CD8-positive, alpha-beta memory T cell (primary cell): ENCODE measurements around the gene RALB. TPM values are rescaled to one million over a fixed set of nuclear protein-coding genes. Genes with fewer than 3 reads are reported as not detected.
"Not testable (repeated sequence)": the region's sequence is repeated elsewhere in the genome, so short reads cannot be mapped to it uniquely, and the experiment has no call there.

Experiments used
- CTCF ChIA-PET: fragments of 350-600 bp; sonication (Branson Sonifier 250); formaldehyde crosslinking; loops from one replicate; lab custom pipeline; 2021; ENCODE audit warnings: antibody characterized with exemption; lab: Charles Lee
- POLR2A ChIA-PET: fragments of 350-600 bp; sonication (Branson Sonifier 250); formaldehyde crosslinking; loops from one replicate; lab custom pipeline; 2021; ENCODE audit warnings: antibody characterized with exemption; lab: Charles Lee
- DNase-seq, 5 donors: peaks; one replicate each; pipeline versions ENCODE4 v3.0.0 to v3.0.0-alpha.2; 2020 to 2022; ENCODE audit warnings: mixed read lengths in 1 of 5
- H3K27ac ChIP-seq: one replicate; pipeline ENCODE4 v1.7.0; 2013; ENCODE audit warnings: low read depth, mild to moderate bottlenecking, low read length, moderate library complexity
- H3K27me3 ChIP-seq: 2 replicates; pipeline ENCODE4 v1.7.0; 2013; ENCODE audit warnings: low read length, mild to moderate bottlenecking; ENCODE audit not compliant: insufficient read depth, poor library complexity, severe bottlenecking
- H3K36me3 ChIP-seq: 2 replicates; pipeline ENCODE4 v1.7.0; 2013; ENCODE audit warnings: mild to moderate bottlenecking, low read length, moderate library complexity; ENCODE audit not compliant: insufficient read depth
- H3K4me1 ChIP-seq: 2 replicates; pipeline ENCODE4 v1.7.0; 2013; ENCODE audit warnings: mild to moderate bottlenecking, low read length, moderate library complexity; ENCODE audit not compliant: insufficient read depth
- H3K4me3 ChIP-seq: 2 replicates; pipeline ENCODE4 v1.7.0; 2013; ENCODE audit warnings: mild to moderate bottlenecking, low read length
- H3K9me3 ChIP-seq: 2 replicates; pipeline ENCODE4 v1.7.0; 2013; ENCODE audit warnings: mild to moderate bottlenecking, low read length
- H3K27ac Mint-ChIP-seq, 8 donors: one replicate each; pipeline ENCODE4 v1.8.0; 2020 to 2021; ENCODE audit warnings: mixed read lengths in 8 of 8, mild to moderate bottlenecking in 6 of 8, inconsistent platforms in 3 of 8, moderate library complexity in 3 of 8
- H3K27me3 Mint-ChIP-seq, 2 donors: one replicate each; pipeline ENCODE4 v1.8.0; 2020 to 2021; ENCODE audit warnings: mixed read lengths in 2 of 2, mild to moderate bottlenecking in 1 of 2, moderate library complexity in 1 of 2
- H3K36me3 Mint-ChIP-seq, 3 donors: one replicate each; pipeline ENCODE4 v1.8.0; 2020 to 2021; ENCODE audit warnings: mixed read lengths in 3 of 3, inconsistent platforms in 1 of 3, mild to moderate bottlenecking in 1 of 3
- H3K4me1 Mint-ChIP-seq, 3 donors: one replicate each; pipeline ENCODE4 v1.8.0; 2020 to 2021; ENCODE audit warnings: mixed read lengths in 3 of 3, inconsistent platforms in 1 of 3, mild to moderate bottlenecking in 1 of 3
- H3K4me3 Mint-ChIP-seq, 7 donors: one replicate each; pipeline ENCODE4 v1.8.0; 2020 to 2021; ENCODE audit warnings: mixed read lengths in 7 of 7, mild to moderate bottlenecking in 6 of 7, moderate library complexity in 4 of 7, inconsistent platforms in 2 of 7
- H3K9me3 Mint-ChIP-seq, 5 donors: one replicate each; pipeline ENCODE4 v1.8.0; 2020 to 2022; ENCODE audit warnings: mixed read lengths in 5 of 5, mild to moderate bottlenecking in 3 of 5, moderate library complexity in 2 of 5, inconsistent platforms in 1 of 5
- polyA plus RNA-seq: library from polyadenylated mRNA; unstranded; fragments of 300-500 nt; fragmentation: Illumina TruSeq; gene quantifications from one replicate; pipeline ENCODE4 v1.2.3, GENCODE V29; 2021
- total RNA-seq, 2 experiments: library from RNA; stranded (reverse); gene quantifications; one replicate each; pipeline ENCODE4 v1.2.3, GENCODE V29; 2021

RALB gene
- total and polyA plus RNA-seq, 3 experiments from 2014 or later: 32.5 to 39.6 (median 37.3) TPM

- peaks cover 9% of the 10 kb centered on the region for H3K4me1 ChIP-seq
- H3K9me3 ChIP-seq: no peaks in the 10 kb centered on the region
- Mint-ChIP-seq H3K9me3 (no peaks in the 10 kb centered on the region), H3K27me3 (peaks cover 8 to 11% of the 10 kb centered on the region in 2 donors), H3K36me3 (no peaks in the 10 kb centered on the region), H3K4me3 (no peak overlapping the region), H3K27ac (no peak overlapping the region), H3K4me1 (peaks cover 16 to 29% (median 19%) of the 10 kb centered on the region in 3 donors)
- DNase-seq: no peak
- POLR2A ChIA-PET: no interaction called here
- peaks cover 3% of the 10 kb centered on the region for H3K27me3 ChIP-seq
- H3K27ac ChIP-seq: no peak overlapping the region
- H3K4me3 ChIP-seq: no peak overlapping the region
- H3K36me3 ChIP-seq: no peaks in the 10 kb centered on the region
- CTCF ChIA-PET: no interaction called here
Measured at GRCh38 chr2:120317180-120317533, 64.5 kb downstream of the RALB start.

- CTCF ChIA-PET: interaction anchor here (1.0 kb wide), 1 partner anchor 209 kb away, joined by 3 read pairs; no protein-coding TSS in a partner anchor
- H3K36me3 Mint-ChIP-seq: no peaks in the 10 kb centered on the region
- DNase-seq: no peak
- Histone ChIP-seq H3K27ac (no peak overlapping the region), H3K27me3 (peaks cover 3% of the 10 kb centered on the region), H3K36me3 (no peaks in the 10 kb centered on the region), H3K4me1 (peaks cover 6% of the 10 kb centered on the region), H3K9me3 (no peaks in the 10 kb centered on the region), H3K4me3 (no peak overlapping the region)
- H3K9me3 Mint-ChIP-seq: peaks cover 0 to 2% (median 0%) of the 10 kb centered on the region in 5 donors
- peaks cover 8 to 11% of the 10 kb centered on the region in 2 donors for H3K27me3 Mint-ChIP-seq
- POLR2A ChIA-PET: no interaction called here
- peaks cover 12 to 24% (median 16%) of the 10 kb centered on the region in 3 donors for H3K4me1 Mint-ChIP-seq
- H3K4me3 Mint-ChIP-seq: no peak overlapping the region
- no peak overlapping the region for H3K27ac Mint-ChIP-seq
Measured at GRCh38 chr2:120317916-120318315, 65.3 kb downstream of the RALB start.

GRCh38 chr2:120318626-120319025 lies 66.0 kb downstream of the RALB start:
- no peak overlapping the region for H3K4me3 Mint-ChIP-seq
- peaks cover 6 to 18% (median 10%) of the 10 kb centered on the region in 3 donors for H3K4me1 Mint-ChIP-seq
- H3K27ac ChIP-seq: no peak overlapping the region
- peaks cover 0 to 2% (median 0%) of the 10 kb centered on the region in 5 donors for H3K9me3 Mint-ChIP-seq
- H3K36me3 ChIP-seq: no peaks in the 10 kb centered on the region
- CTCF ChIA-PET: interaction anchor here (1.0 kb wide), 1 partner anchor 209 kb away, joined by 3 read pairs; no protein-coding TSS in a partner anchor
- H3K27ac Mint-ChIP-seq: peak overlapping the region in 1 of 8 donors; percentile 72
- peaks cover 7 to 11% of the 10 kb centered on the region in 2 donors for H3K27me3 Mint-ChIP-seq
- no peak overlapping the region for H3K4me3 ChIP-seq
- no peaks in the 10 kb centered on the region for H3K9me3 ChIP-seq
- no peaks in the 10 kb centered on the region for H3K36me3 Mint-ChIP-seq
- DNase-seq: no peak
- peaks cover 3% of the 10 kb centered on the region for H3K27me3 ChIP-seq
- H3K4me1 ChIP-seq: peaks cover 5% of the 10 kb centered on the region
- POLR2A ChIA-PET: no interaction called here

GRCh38 chr2:120319123-120319522 lies 66.5 kb downstream of the RALB start:
- H3K27ac ChIP-seq: no peak overlapping the region
- peaks cover 5% of the 10 kb centered on the region for H3K4me1 ChIP-seq
- Mint-ChIP-seq H3K4me3 (no peak overlapping the region), H3K27me3 (peaks cover 2 to 11% of the 10 kb centered on the region in 2 donors), H3K4me1 (peaks cover 5 to 17% (median 10%) of the 10 kb centered on the region in 3 donors), H3K27ac (peak overlapping the region in 1 of 8 donors; percentile 72), H3K9me3 (peaks cover 0 to 2% (median 0%) of the 10 kb centered on the region in 5 donors), H3K36me3 (no peaks in the 10 kb centered on the region)
- ChIA-PET CTCF (no interaction called here), POLR2A (no interaction called here)
- no peak overlapping the region for H3K4me3 ChIP-seq
- no peaks in the 10 kb centered on the region for H3K36me3 ChIP-seq
- H3K9me3 ChIP-seq: no peaks in the 10 kb centered on the region
- H3K27me3 ChIP-seq: peaks cover 3% of the 10 kb centered on the region
- no peak for DNase-seq

GRCh38 chr2:120319686-120320317 lies 67.2 kb downstream of the RALB start:
- DNase-seq: no peak
- Mint-ChIP-seq H3K27me3 (peaks cover 0 to 8% of the 10 kb centered on the region in 2 donors), H3K27ac (no peak overlapping the region), H3K36me3 (no peaks in the 10 kb centered on the region), H3K4me3 (no peak overlapping the region), H3K4me1 (peaks cover 0 to 10% (median 8%) of the 10 kb centered on the region in 3 donors), H3K9me3 (peaks cover 0 to 2% (median 0%) of the 10 kb centered on the region in 5 donors)
- CTCF ChIA-PET: no interaction called here
- Histone ChIP-seq H3K4me1 (no peaks in the 10 kb centered on the region), H3K27me3 (peaks cover 3% of the 10 kb centered on the region), H3K36me3 (no peaks in the 10 kb centered on the region), H3K4me3 (no peak overlapping the region), H3K9me3 (no peaks in the 10 kb centered on the region), H3K27ac (no peak overlapping the region)
- POLR2A ChIA-PET: no interaction called here

- Histone ChIP-seq H3K36me3 (no peaks in the 10 kb centered on the region), H3K9me3 (no peaks in the 10 kb centered on the region), H3K27me3 (peaks cover 3% of the 10 kb centered on the region), H3K4me1 (no peaks in the 10 kb centered on the region), H3K4me3 (no peak overlapping the region), H3K27ac (no peak overlapping the region)
- H3K27me3 Mint-ChIP-seq: peaks cover 0 to 3% of the 10 kb centered on the region in 2 donors
- H3K27ac Mint-ChIP-seq: peak overlapping the region in 1 of 8 donors; percentile 52
- ChIA-PET POLR2A (no interaction called here), CTCF (no interaction called here)
- no peaks in the 10 kb centered on the region for H3K36me3 Mint-ChIP-seq
- peaks cover 0 to 6% (median 4%) of the 10 kb centered on the region in 3 donors for H3K4me1 Mint-ChIP-seq
- no peak overlapping the region for H3K4me3 Mint-ChIP-seq
- no peak for DNase-seq
- peaks cover 0 to 2% (median 0%) of the 10 kb centered on the region in 5 donors for H3K9me3 Mint-ChIP-seq
Measured at GRCh38 chr2:120320318-120320851, 67.7 kb downstream of the RALB start.

GRCh38 chr2:120320887-120321556 lies 68.4 kb downstream of the RALB start:
- H3K27ac ChIP-seq, H3K4me3 ChIP-seq, H3K9me3 ChIP-seq, H3K36me3 ChIP-seq, H3K4me3 Mint-ChIP-seq, CTCF ChIA-PET, H3K4me1 ChIP-seq, H3K4me1 Mint-ChIP-seq, DNase-seq, H3K36me3 Mint-ChIP-seq, POLR2A ChIA-PET, H3K27me3 ChIP-seq, H3K9me3 Mint-ChIP-seq, H3K27me3 Mint-ChIP-seq: not testable (repeated sequence)
- peak overlapping the region in 1 of 8 donors; percentile 3 for H3K27ac Mint-ChIP-seq

GRCh38 chr2:120321721-120322284 lies 69.2 kb downstream of the RALB start:
- POLR2A ChIA-PET: no interaction called here

More at GRCh38 chr2:120321721-120322284, 69.2 kb downstream of the RALB start:
- H3K36me3 Mint-ChIP-seq: no peaks in the 10 kb centered on the region
- H3K36me3 ChIP-seq: no peaks in the 10 kb centered on the region
- peaks cover 3% of the 10 kb centered on the region for H3K27me3 ChIP-seq
- no peak overlapping the region for H3K27ac ChIP-seq
- DNase-seq: no peak
- H3K4me3 Mint-ChIP-seq: no peak overlapping the region
- peaks cover 0 to 2% (median 0%) of the 10 kb centered on the region in 5 donors for H3K9me3 Mint-ChIP-seq
- peaks cover 0 to 6% (median 4%) of the 10 kb centered on the region in 3 donors for H3K4me1 Mint-ChIP-seq
- H3K9me3 ChIP-seq: no peaks in the 10 kb centered on the region
- H3K27ac Mint-ChIP-seq: peak overlapping the region in 1 of 8 donors; percentile 68
- peaks cover 0 to under 1% of the 10 kb centered on the region in 2 donors for H3K27me3 Mint-ChIP-seq
- CTCF ChIA-PET: interaction anchor here (1.7 kb wide), 1 partner anchor 9 kb away, joined by 4 read pairs; no protein-coding TSS in a partner anchor
- no peaks in the 10 kb centered on the region for H3K4me1 ChIP-seq
- no peak overlapping the region for H3K4me3 ChIP-seq
